Lung (tissue), 12 donors: ENCODE results near the gene VAT1L. TPM values are rescaled to one million over a fixed set of nuclear protein-coding genes. Genes with fewer than 3 reads are reported as not detected.
"Not testable (repeated sequence)": the region's sequence is repeated elsewhere in the genome, so short reads cannot be mapped to it uniquely, and the experiment has no call there.

Experiments used
- ATAC-seq: fragments of 200-7000 bp; cut with Tn5 transposase; one replicate; pipeline ENCODE4 v1.9.1; 2020; ENCODE audit warnings: moderate number of reproducible peaks; ENCODE audit not compliant: insufficient read depth, low FRiP score
- DNase-seq, 3 donors: peaks; one replicate each; pipeline ENCODE4 v3.0.0-alpha.2; 2013 to 2017
- H3K27ac ChIP-seq, 2 donors: one replicate each; pipeline ENCODE4 v1.5.1; 2013; ENCODE audit warnings: mild to moderate bottlenecking in 2 of 2, moderate library complexity in 2 of 2, control low read depth in 1 of 2, inconsistent platforms in 1 of 2, low read depth in 1 of 2, low read length in 1 of 2
- H3K27me3 ChIP-seq, 3 donors: one replicate each; pipeline ENCODE4 v1.5.1; 2013; ENCODE audit warnings: low read length in 2 of 3; ENCODE audit not compliant: control insufficient read depth in 3 of 3, insufficient read depth in 3 of 3
- H3K36me3 ChIP-seq, 4 donors: one replicate each; pipeline ENCODE4 v1.5.1; 2013; ENCODE audit warnings: low read length in 4 of 4, mild to moderate bottlenecking in 1 of 4, moderate library complexity in 1 of 4; ENCODE audit not compliant: control insufficient read depth in 4 of 4, insufficient read depth in 4 of 4
- H3K4me1 ChIP-seq, 5 donors: one replicate each; pipeline ENCODE4 v1.5.1; 2013; ENCODE audit warnings: low read length in 5 of 5, mild to moderate bottlenecking in 2 of 5, moderate library complexity in 1 of 5; ENCODE audit not compliant: control insufficient read depth in 5 of 5, insufficient read depth in 5 of 5
- H3K4me3 ChIP-seq: one replicate; pipeline ENCODE4 v1.5.1; 2013; ENCODE audit warnings: mild to moderate bottlenecking, control low read depth, moderate library complexity
- H3K9ac ChIP-seq, 2 donors: one replicate each; pipeline ENCODE4 v1.5.1; 2013; ENCODE audit warnings: low read length in 2 of 2, control low read depth in 1 of 2; ENCODE audit not compliant: insufficient read depth in 1 of 2
- H3K9me3 ChIP-seq, 4 donors: one replicate each; pipeline ENCODE4 v1.5.1; 2013; ENCODE audit warnings: low read length in 3 of 4, mild to moderate bottlenecking in 1 of 4, moderate library complexity in 1 of 4; ENCODE audit not compliant: control insufficient read depth in 4 of 4, insufficient read depth in 3 of 4
- CTCF ChIP-seq: IDR thresholded peaks from 2 replicates; pipeline ENCODE4 v1.5.1; 2012; ENCODE audit warnings: mild to moderate bottlenecking; ENCODE audit errors: control extremely low read depth, extremely low read depth
- WGBS, 2 donors: extraction: QIAGEN DNeasy Blood & Tissue Kit; methylation state at CpG; one replicate each; pipeline ENCODE4 v1.1.7; 2013; 5-methylcytosine and 5-hydroxymethylcytosine counted together
- polyA plus RNA-seq, 2 donors: library from polyadenylated mRNA; stranded (reverse); fragments of 200-250 nt; gene quantifications; one replicate each; pipeline ENCODE4 v1.2.1, GENCODE V29; 2013
- total RNA-seq, 2 donors: library from RNA; depleted of rRNA in 1 of 2; stranded (reverse); fragments of >200 nt in 1 of 2; gene quantifications; one replicate each; pipeline ENCODE4 v1.2.1, GENCODE V29; 2014 to 2021
- donor health status: control.
- donor health status: control.
- donor health status: Bipolar disorder and iron deficiency.
- donor health status: healthy.
- donor health status: DM: yes; HTN: yes; CAD: no.

The VAT1L gene
- total and polyA plus RNA-seq, 4 donors = 0.14 to 3.3 (median 0.26) TPM

GRCh38 chr16:77991701-77992100 is 203.3 kb downstream of the VAT1L start:
- peaks cover 0 to 8% (median 0%) of the 10 kb centered on the region in 5 donors for H3K4me1 ChIP-seq
- 62 to 68% methylated on average over 4 of the region's 4 CpGs for WGBS, 2 donors
- no peak for DNase-seq
- H3K27me3 ChIP-seq = no peaks in the 10 kb centered on the region
- no peak overlapping the region for H3K4me3 ChIP-seq
- H3K9ac ChIP-seq = no peak overlapping the region
- ATAC-seq = no peak
- no peak overlapping the region for H3K27ac ChIP-seq
- H3K9me3 ChIP-seq = peaks cover 0 to 4% (median 1%) of the 10 kb centered on the region in 4 donors
- TF ChIP-seq CTCF = no peak
- H3K36me3 ChIP-seq = no peaks in the 10 kb centered on the region

GRCh38 chr16:77992381-77992780 is 204.0 kb downstream of the VAT1L start:
- not testable (repeated sequence) for H3K27me3 ChIP-seq, H3K4me3 ChIP-seq, DNase-seq, ATAC-seq, H3K4me1 ChIP-seq, H3K9ac ChIP-seq, H3K27ac ChIP-seq, H3K36me3 ChIP-seq, H3K9me3 ChIP-seq
- 31 to 41% methylated on average over 2 of the region's 2 CpGs for WGBS, 2 donors

- DNase-seq (peak; percentile 27 to 37 (median 32)), ATAC-seq (no peak)
- H3K4me1 ChIP-seq = peaks cover 0 to 4% (median 0%) of the 10 kb centered on the region in 5 donors
- H3K9me3 ChIP-seq = peaks cover 0 to 4% (median 1%) of the 10 kb centered on the region in 4 donors
- H3K36me3 ChIP-seq = no peaks in the 10 kb centered on the region
- no peak for TF ChIP-seq CTCF
- 45 to 47% methylated on average over 6 of the region's 6 CpGs for WGBS, 2 donors
- no peak overlapping the region for H3K9ac ChIP-seq
- H3K4me3 ChIP-seq = no peak overlapping the region
- H3K27me3 ChIP-seq = no peaks in the 10 kb centered on the region
- no peak overlapping the region for H3K27ac ChIP-seq
Observed at GRCh38 chr16:77993111-77993985, 205.0 kb downstream of the VAT1L start.

GRCh38 chr16:77995843-77996455 is 207.6 kb downstream of the VAT1L start:
- Histone ChIP-seq H3K4me3 (no peak overlapping the region), H3K36me3 (no peaks in the 10 kb centered on the region), H3K4me1 (peaks cover 0 to 4% (median 0%) of the 10 kb centered on the region in 5 donors), H3K9ac (no peak overlapping the region), H3K27ac (no peak overlapping the region), H3K27me3 (no peaks in the 10 kb centered on the region), H3K9me3 (peaks cover 0 to 5% (median 1%) of the 10 kb centered on the region in 4 donors)
- ATAC-seq (no peak), DNase-seq (no peak)
- no peak for TF ChIP-seq CTCF
- 85 to 90% methylated on average over 7 of the region's 7 CpGs for WGBS, 2 donors
